PFSK-1 (cell line): Measurements from ENCODE around the gene LYSMD2.

Source experiments
- FOXP2 ChIP-seq: optimal IDR thresholded peaks from 2 replicates; pipeline ENCODE3; 2011; ENCODE audit warnings: borderline replicate concordance, control low read depth, inconsistent platforms; ENCODE audit not compliant: insufficient read depth; ENCODE audit errors: extremely low read length, extremely low read depth
- POLR2AphosphoS5 ChIP-seq: IDR thresholded peaks from 2 replicates; pipeline ENCODE4 v1.6.1; 2012; ENCODE audit warnings: low read depth, mild to moderate bottlenecking, control low read depth, low read length, moderate library complexity
- REST ChIP-seq, 2 experiments: IDR thresholded peaks; 2 replicates each; pipeline versions ENCODE4 v1.6.1 to v1.8.0; 2011 to 2012; ENCODE audit warnings: low read depth in 2 of 2, low read length in 2 of 2, control low read depth in 1 of 2, inconsistent platforms in 1 of 2, mild to moderate bottlenecking in 1 of 2, moderate library complexity in 1 of 2; ENCODE audit not compliant: insufficient read depth in 1 of 2
- SIN3A ChIP-seq: IDR thresholded peaks from 2 replicates; pipeline ENCODE4 v1.6.1; 2012; ENCODE audit warnings: mild to moderate bottlenecking, low read length, moderate library complexity, borderline replicate concordance; ENCODE audit not compliant: insufficient read depth
- TAF1 ChIP-seq: IDR thresholded peaks from 2 replicates; pipeline ENCODE4 v1.6.1; 2012; ENCODE audit warnings: low read length, control low read depth, borderline replicate concordance; ENCODE audit not compliant: insufficient read depth

LYSMD2 gene

GRCh38 chr15:51775967-51776816 lies 38.7 kb upstream of the LYSMD2 start:
- TF ChIP-seq REST (IDR thresholded peaks at IDR 0.05; ENCODE audit: insufficient read depth in 1 of 2, low read depth in 2 of 2, low read length in 2 of 2) (no peak), FOXP2 (no peak), SIN3A (no peak)

GRCh38 chr15:51774916-51775315 lies 37.5 kb upstream of the LYSMD2 start:
- no peak for TF ChIP-seq SIN3A
- no peak for TF ChIP-seq REST (IDR thresholded peaks at IDR 0.05; ENCODE audit: insufficient read depth in 1 of 2, low read depth in 2 of 2, low read length in 2 of 2)
- no peak for TF ChIP-seq FOXP2
- TF ChIP-seq TAF1: no peak
- no peak for TF ChIP-seq POLR2AphosphoS5

- TF ChIP-seq SIN3A: no peak
- TF ChIP-seq REST (IDR thresholded peaks at IDR 0.05; ENCODE audit: insufficient read depth in 1 of 2, low read depth in 2 of 2, low read length in 2 of 2): no peak
- TF ChIP-seq POLR2AphosphoS5: no peak
- no peak for TF ChIP-seq FOXP2
- TF ChIP-seq TAF1: no peak
These were observed 34.3 kb upstream of the LYSMD2 start for GRCh38 chr15:51771773-51772172.

GRCh38 chr15:51770902-51771301 lies 33.4 kb upstream of the LYSMD2 start:
- TF ChIP-seq FOXP2: no peak
- no peak for TF ChIP-seq SIN3A
- TF ChIP-seq REST (IDR thresholded peaks at IDR 0.05; ENCODE audit: insufficient read depth in 1 of 2, low read depth in 2 of 2, low read length in 2 of 2): no peak
- TF ChIP-seq POLR2AphosphoS5: no peak
- no peak for TF ChIP-seq TAF1

GRCh38 chr15:51768018-51768417 lies 30.6 kb upstream of the LYSMD2 start:
- TF ChIP-seq SIN3A (no peak), FOXP2 (no peak), POLR2AphosphoS5 (no peak), TAF1 (no peak), REST (IDR thresholded peaks at IDR 0.05; ENCODE audit: insufficient read depth in 1 of 2, low read depth in 2 of 2, low read length in 2 of 2) (no peak)
